GM13976 (cell line): ENCODE data around the gene SRGAP1.
"Not testable (repeated sequence)": the region's sequence is repeated elsewhere in the genome, so short reads cannot be mapped to it uniquely, and the experiment has no call there.

Experiments
- DNase-seq: peaks from one replicate; pipeline ENCODE4 v3.0.0; 2012; ENCODE audit warnings: low spot score
- in situ Hi-C: fragments of 300-500 bp; cut with MboI; formaldehyde crosslinking; loops from one replicate; pipeline ENCODE4 v1.12.0; 2022; ENCODE audit warnings: low sequenced_read_pairs, mixed read lengths, inconsistent platforms; ENCODE audit not compliant: unreplicated experiment
- TF ChIP-seq, protein P1 (sequence below): IDR thresholded peaks from 2 replicates; pipeline ENCODE4 v1.5.1; 2012; ENCODE audit warnings: borderline replicate concordance, mild to moderate bottlenecking; ENCODE audit not compliant: insufficient read depth; ENCODE audit errors: extremely low read depth, missing control alignments, control extremely low read depth

The SRGAP1 gene

DNA sequence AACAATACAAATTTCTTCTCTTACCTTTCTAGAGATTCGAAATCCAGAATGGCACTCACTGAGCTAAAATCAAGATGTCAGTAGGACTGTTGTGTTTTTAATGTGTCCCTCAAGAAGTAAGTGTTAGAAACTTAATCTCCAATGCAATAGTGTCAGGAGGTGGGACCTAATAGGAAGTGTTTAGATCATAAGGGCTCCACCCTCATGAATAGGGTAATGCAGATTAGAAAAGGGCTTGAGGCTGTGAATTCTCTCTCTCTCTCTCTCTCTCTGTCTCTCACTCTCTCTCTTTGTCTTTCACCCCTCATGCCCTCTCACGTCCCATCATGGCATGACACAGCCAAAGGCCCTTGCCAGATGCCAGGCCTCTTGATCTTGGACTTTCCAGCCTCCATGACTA, 15.6 kb upstream of the SRGAP1 start:
- DNase-seq, result no peak
- TF ChIP-seq, protein P1, sequence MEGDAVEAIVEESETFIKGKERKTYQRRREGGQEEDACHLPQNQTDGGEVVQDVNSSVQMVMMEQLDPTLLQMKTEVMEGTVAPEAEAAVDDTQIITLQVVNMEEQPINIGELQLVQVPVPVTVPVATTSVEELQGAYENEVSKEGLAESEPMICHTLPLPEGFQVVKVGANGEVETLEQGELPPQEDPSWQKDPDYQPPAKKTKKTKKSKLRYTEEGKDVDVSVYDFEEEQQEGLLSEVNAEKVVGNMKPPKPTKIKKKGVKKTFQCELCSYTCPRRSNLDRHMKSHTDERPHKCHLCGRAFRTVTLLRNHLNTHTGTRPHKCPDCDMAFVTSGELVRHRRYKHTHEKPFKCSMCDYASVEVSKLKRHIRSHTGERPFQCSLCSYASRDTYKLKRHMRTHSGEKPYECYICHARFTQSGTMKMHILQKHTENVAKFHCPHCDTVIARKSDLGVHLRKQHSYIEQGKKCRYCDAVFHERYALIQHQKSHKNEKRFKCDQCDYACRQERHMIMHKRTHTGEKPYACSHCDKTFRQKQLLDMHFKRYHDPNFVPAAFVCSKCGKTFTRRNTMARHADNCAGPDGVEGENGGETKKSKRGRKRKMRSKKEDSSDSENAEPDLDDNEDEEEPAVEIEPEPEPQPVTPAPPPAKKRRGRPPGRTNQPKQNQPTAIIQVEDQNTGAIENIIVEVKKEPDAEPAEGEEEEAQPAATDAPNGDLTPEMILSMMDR, result no peak
- in situ Hi-C loops, result no loop called here

GRCh38 chr12:63836046-63836445, 8.5 kb upstream of the SRGAP1 start:
- in situ Hi-C loops, result no loop called here
- TF ChIP-seq, protein P1, result no peak
- DNase-seq, result no peak

GRCh38 chr12:63836936-63837335, 7.6 kb upstream of the SRGAP1 start:
- TF ChIP-seq, protein P1, result no peak
- no peak for DNase-seq
- in situ Hi-C loops, result no loop called here

GRCh38 chr12:63838411-63838810, 6.1 kb upstream of the SRGAP1 start:
- in situ Hi-C loops, result no loop called here
- no peak for DNase-seq

GRCh38 chr12:63841011-63841410, 3.5 kb upstream of the SRGAP1 start:
- in situ Hi-C loops, result loop anchor here (10.0 kb wide), 1 partner anchor 414 kb away; no protein-coding TSS in a partner anchor
- TF ChIP-seq, protein P1, result no peak
- no peak for DNase-seq

More at GRCh38 chr12:63838411-63838810, 6.1 kb upstream of the SRGAP1 start:
- TF ChIP-seq, protein P1, result no peak

DNA sequence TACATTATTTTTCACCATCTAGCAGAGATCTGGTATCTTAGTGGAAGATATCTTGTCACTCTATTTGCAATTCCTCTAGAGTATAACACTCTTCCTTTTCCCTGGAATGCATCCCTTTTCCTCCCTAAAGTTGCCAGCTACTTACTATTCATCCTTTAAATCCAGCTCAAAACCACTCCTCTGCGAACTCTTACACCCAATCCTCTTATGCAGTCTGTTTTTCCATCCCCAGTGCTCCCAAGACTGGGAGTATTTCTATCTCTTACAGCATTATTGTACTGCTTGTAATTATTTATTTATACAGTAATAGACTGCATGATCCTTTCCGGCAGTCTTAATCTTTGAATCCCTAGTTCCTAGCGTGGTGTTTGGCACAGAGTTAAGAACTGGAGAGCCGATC, 2.9 kb upstream of the SRGAP1 start:
- TF ChIP-seq, protein P1, result no peak
- in situ Hi-C loops, result loop anchor here (10.0 kb wide), 1 partner anchor 413 kb away; no protein-coding TSS in a partner anchor
- no peak for DNase-seq

DNA sequence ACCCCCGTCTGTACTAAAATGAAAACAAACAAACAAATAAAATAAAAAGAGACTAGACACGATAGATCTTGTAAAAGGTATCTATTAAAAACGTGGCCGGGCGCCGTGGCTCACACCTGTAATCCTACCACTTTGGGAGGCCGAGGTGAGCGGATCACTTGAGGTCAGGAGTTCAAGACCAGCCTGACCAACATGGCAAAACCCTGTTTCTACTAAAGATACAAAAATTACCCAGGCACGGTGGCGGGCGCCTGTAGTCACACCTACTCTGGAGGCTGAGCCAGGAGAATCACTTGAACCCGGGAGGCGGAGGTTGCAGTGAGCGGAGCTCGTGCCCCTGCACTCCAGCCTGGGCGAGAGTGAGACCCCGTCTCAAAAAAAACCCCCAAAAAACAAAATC, 1.8 kb upstream of the SRGAP1 start:
- in situ Hi-C loops, result loop anchor here (10.0 kb wide), 1 partner anchor 412 kb away; no protein-coding TSS in a partner anchor
- not testable (repeated sequence) for DNase-seq
